ENCODE measurements around the gene PITX2. TPM values are rescaled to one million over a fixed set of nuclear protein-coding genes. Genes with fewer than 3 reads are reported as not detected.

The PITX2 gene
- polyA plus RNA-seq, 2 of the 4 experiments (the other 2 are of a cell fraction) = 1.1 to 2.6 TPM

GRCh38 chr4:110626532-110627153 is 3.8 kb upstream of the PITX2 start:
- Histone ChIP-seq H3K4me2 (no peak overlapping the region), H3K27ac (no peak overlapping the region), H3K4me1 (no peaks in the 10 kb centered on the region), H3K9me3 (no peaks in the 10 kb centered on the region), H3K4me3 (no peak overlapping the region)
- ChIA-PET CTCF (no interaction called here), POLR2A (no interaction called here)
- no peak for DNase-seq (ENCODE audit: low read depth in 1 of 2, low spot score in 1 of 2)
- WGBS (ENCODE audit: missing lambda C conversion rate) = 63% methylated on average over 7 of the region's 13 CpGs
- no peak for FAIRE-seq
- ATAC-seq = no peak
- TF ChIP-seq ZC3H11A (IDR thresholded peaks at IDR 0.05) = no peak

GRCh38 chr4:110625576-110626257 is 2.8 kb upstream of the PITX2 start:
- ATAC-seq = no peak
- H3K27ac ChIP-seq = no peak overlapping the region
- WGBS (ENCODE audit: missing lambda C conversion rate) = 65% methylated on average over 9 of the region's 9 CpGs
- no peak overlapping the region for H3K4me3 ChIP-seq
- no peak for DNase-seq (ENCODE audit: low read depth in 1 of 2, low spot score in 1 of 2)
- FAIRE-seq = no peak
- no peak overlapping the region for H3K4me2 ChIP-seq
- no peaks in the 10 kb centered on the region for H3K9me3 ChIP-seq
- CTCF ChIA-PET = interaction anchor here (0.7 kb wide), 1 partner anchor 1016 kb away, joined by 3 read pairs; no protein-coding TSS in a partner anchor
- POLR2A ChIA-PET = no interaction called here
- H3K4me1 ChIP-seq = no peaks in the 10 kb centered on the region
- TF ChIP-seq NFE2L2 (conservative IDR thresholded peaks at IDR 0.05; ENCODE audit: low read length) = no peak
- no peak for TF ChIP-seq ZNF302 (CRISPR knock-in tag; IDR thresholded peaks at IDR 0.05)
- TF ChIP-seq CHD4 (IDR thresholded peaks at IDR 0.05; ENCODE audit: borderline replicate concordance) = no peak
- TF ChIP-seq, protein P1, sequence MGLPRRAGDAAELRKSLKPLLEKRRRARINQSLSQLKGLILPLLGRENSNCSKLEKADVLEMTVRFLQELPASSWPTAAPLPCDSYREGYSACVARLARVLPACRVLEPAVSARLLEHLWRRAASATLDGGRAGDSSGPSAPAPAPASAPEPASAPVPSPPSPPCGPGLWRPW (IDR thresholded peaks at IDR 0.05) = no peak
- no peak for TF ChIP-seq HEYL (CRISPR knock-in tag; IDR thresholded peaks at IDR 0.05)

DNA sequence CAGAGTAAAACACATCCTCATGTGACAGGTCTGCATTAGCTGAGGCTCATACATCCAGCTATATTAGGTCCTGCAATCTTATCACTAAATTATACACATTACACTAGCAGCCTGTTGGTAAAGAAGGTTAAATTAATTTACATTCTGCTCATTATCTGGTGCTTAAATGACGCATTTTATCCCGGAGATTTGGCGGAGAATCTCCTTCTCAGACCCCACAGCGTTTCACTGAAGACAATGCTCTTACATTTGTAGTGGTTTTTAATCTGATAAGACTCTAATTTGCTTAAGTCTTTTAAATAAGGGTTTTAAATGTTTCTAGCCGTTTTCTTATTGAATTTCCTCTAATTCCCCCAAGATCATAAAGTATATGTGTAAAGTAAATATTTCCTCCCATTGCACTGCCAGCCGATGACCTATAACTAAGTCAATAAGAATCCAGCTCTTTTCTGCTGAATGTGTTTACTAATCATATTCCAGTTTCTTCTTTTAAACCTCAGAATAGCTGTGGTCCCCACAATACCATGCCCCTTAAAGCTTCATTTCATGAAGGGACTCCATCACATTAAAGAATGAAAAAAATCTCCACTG is 2.1 kb upstream of the PITX2 start:
- TF ChIP-seq NFE2L2 (conservative IDR thresholded peaks at IDR 0.05; ENCODE audit: low read length) = no peak
- no peak for TF ChIP-seq PHF8 (IDR thresholded peaks at IDR 0.05; ENCODE audit: borderline replicate concordance, low read depth)
- no peak for TF ChIP-seq HOXA7 (CRISPR knock-in tag; IDR thresholded peaks at IDR 0.05)
- ATAC-seq = no peak
- POLR2A ChIA-PET = no interaction called here
- Histone ChIP-seq H3K27ac (no peak overlapping the region), H3K4me3 (no peak overlapping the region), H3K4me1 (no peaks in the 10 kb centered on the region), H3K9me3 (no peaks in the 10 kb centered on the region), H3K4me2 (no peak overlapping the region)
- FAIRE-seq = no peak
- no peak for DNase-seq (ENCODE audit: low read depth in 1 of 2, low spot score in 1 of 2)
- CTCF ChIA-PET = no interaction called here
- WGBS (ENCODE audit: missing lambda C conversion rate) = 54% methylated on average over 6 of the region's 6 CpGs

DNA sequence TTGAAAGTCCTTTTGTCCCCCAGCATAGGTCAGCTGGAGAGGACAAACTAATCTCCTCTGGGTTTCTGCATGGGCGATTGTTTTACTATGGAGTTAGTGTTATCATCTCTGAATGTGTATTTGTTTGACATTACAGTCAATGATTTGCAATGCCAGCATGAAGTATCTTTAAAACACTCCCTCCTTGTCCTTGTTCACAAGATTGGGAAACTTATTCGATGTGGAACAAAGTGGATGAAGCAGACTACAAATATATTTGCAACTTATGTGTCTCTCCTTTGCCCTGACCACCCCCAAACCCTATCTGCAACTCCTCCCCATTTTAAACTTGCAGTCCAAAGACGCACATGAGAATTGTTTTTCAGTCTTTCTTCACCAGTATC is 1.5 kb upstream of the PITX2 start:
- POLR2A ChIA-PET = no interaction called here
- Histone ChIP-seq H3K4me2 (no peak overlapping the region), H3K27ac (no peak overlapping the region), H3K4me1 (no peaks in the 10 kb centered on the region), H3K9me3 (no peaks in the 10 kb centered on the region), H3K4me3 (no peak overlapping the region)
- TF ChIP-seq CHD2 (IDR thresholded peaks at IDR 0.05; ENCODE audit: low read length, partially characterized antibody) (no peak), HEYL (CRISPR knock-in tag; IDR thresholded peaks at IDR 0.05) (no peak), MAFK (IDR thresholded peaks at IDR 0.05; ENCODE audit: partially characterized antibody) (no peak), ESRRA (IDR thresholded peaks at IDR 0.05; ENCODE audit: borderline replicate concordance, low read length) (no peak), ZC3H11A (IDR thresholded peaks at IDR 0.05) (no peak)
- DNase-seq (ENCODE audit: low read depth in 1 of 2, low spot score in 1 of 2) (no peak), FAIRE-seq (no peak), ATAC-seq (no peak)
- 27% methylated on average over 3 of the region's 3 CpGs for WGBS (ENCODE audit: missing lambda C conversion rate)
- CTCF ChIA-PET = no interaction called here

- ATAC-seq (no peak), DNase-seq (ENCODE audit: low read depth in 1 of 2, low spot score in 1 of 2) (no peak), FAIRE-seq (no peak)
- ChIA-PET CTCF (no interaction called here), POLR2A (no interaction called here)
- Histone ChIP-seq H3K27ac (no peak overlapping the region), H3K9me3 (no peaks in the 10 kb centered on the region), H3K4me2 (no peak overlapping the region), H3K4me1 (no peaks in the 10 kb centered on the region), H3K4me3 (no peak overlapping the region)
- TF ChIP-seq KDM5A (IDR thresholded peaks at IDR 0.05) = no peak
- TF ChIP-seq PHF8 (IDR thresholded peaks at IDR 0.05; ENCODE audit: borderline replicate concordance, low read depth) = no peak
- TF ChIP-seq MAX (IDR thresholded peaks at IDR 0.05) = no peak
- no peak for TF ChIP-seq CBX8 (IDR thresholded peaks at IDR 0.05)
- TF ChIP-seq GATA3 (IDR thresholded peaks at IDR 0.05; ENCODE audit: borderline replicate concordance) = no peak
- no peak for TF ChIP-seq HOXA7 (CRISPR knock-in tag; IDR thresholded peaks at IDR 0.05)
- TF ChIP-seq, protein P1 (IDR thresholded peaks at IDR 0.05) = no peak
- no peak for TF ChIP-seq CEBPB (IDR thresholded peaks at IDR 0.05)
- no peak for TF ChIP-seq FOXS1 (CRISPR knock-in tag; IDR thresholded peaks at IDR 0.05)
- TF ChIP-seq MYC (IDR thresholded peaks at IDR 0.05; ENCODE audit: borderline replicate concordance, low read length) = no peak
- TF ChIP-seq, protein P2, sequence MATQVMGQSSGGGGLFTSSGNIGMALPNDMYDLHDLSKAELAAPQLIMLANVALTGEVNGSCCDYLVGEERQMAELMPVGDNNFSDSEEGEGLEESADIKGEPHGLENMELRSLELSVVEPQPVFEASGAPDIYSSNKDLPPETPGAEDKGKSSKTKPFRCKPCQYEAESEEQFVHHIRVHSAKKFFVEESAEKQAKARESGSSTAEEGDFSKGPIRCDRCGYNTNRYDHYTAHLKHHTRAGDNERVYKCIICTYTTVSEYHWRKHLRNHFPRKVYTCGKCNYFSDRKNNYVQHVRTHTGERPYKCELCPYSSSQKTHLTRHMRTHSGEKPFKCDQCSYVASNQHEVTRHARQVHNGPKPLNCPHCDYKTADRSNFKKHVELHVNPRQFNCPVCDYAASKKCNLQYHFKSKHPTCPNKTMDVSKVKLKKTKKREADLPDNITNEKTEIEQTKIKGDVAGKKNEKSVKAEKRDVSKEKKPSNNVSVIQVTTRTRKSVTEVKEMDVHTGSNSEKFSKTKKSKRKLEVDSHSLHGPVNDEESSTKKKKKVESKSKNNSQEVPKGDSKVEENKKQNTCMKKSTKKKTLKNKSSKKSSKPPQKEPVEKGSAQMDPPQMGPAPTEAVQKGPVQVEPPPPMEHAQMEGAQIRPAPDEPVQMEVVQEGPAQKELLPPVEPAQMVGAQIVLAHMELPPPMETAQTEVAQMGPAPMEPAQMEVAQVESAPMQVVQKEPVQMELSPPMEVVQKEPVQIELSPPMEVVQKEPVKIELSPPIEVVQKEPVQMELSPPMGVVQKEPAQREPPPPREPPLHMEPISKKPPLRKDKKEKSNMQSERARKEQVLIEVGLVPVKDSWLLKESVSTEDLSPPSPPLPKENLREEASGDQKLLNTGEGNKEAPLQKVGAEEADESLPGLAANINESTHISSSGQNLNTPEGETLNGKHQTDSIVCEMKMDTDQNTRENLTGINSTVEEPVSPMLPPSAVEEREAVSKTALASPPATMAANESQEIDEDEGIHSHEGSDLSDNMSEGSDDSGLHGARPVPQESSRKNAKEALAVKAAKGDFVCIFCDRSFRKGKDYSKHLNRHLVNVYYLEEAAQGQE (IDR thresholded peaks at IDR 0.05) = no peak
- no peak for TF ChIP-seq CHD4 (IDR thresholded peaks at IDR 0.05; ENCODE audit: borderline replicate concordance)
- WGBS (ENCODE audit: missing lambda C conversion rate) = 76% methylated on average over 11 of the region's 11 CpGs
These were observed 981 bp upstream of the PITX2 start for GRCh38 chr4:110623718-110624397.

Data from A549 (cell line).